Fibroblast of pulmonary artery (primary cell): Measurements from ENCODE around the gene NUDT22.
A peak's percentile ranks its signal among the peaks of the same experiment; 100 is the strongest.

Experiments
- DNase-seq: peaks from one replicate; pipeline ENCODE4 v3.0.0-alpha.2; 2010; ENCODE audit warnings: low read depth
- H3K4me3 ChIP-seq: replicated peaks from 2 replicates; pipeline ENCODE4 v1.5.1; 2011; ENCODE audit warnings: low read depth, mild to moderate bottlenecking, control low read depth, low read length, moderate library complexity
- TF ChIP-seq, protein P1 (sequence below): IDR thresholded peaks from 2 replicates; pipeline ENCODE4 v1.5.1; 2011; ENCODE audit warnings: mild to moderate bottlenecking, control low read depth, low read length, inconsistent platforms; ENCODE audit errors: missing control alignments

The NUDT22 gene

GRCh38 chr11:64258946-64259532 is 33.0 kb downstream of the NUDT22 start:
- H3K4me3 ChIP-seq, result no peak overlapping the region

GRCh38 chr11:64259533-64260067 is 33.5 kb downstream of the NUDT22 start:
- TF ChIP-seq, protein P1, sequence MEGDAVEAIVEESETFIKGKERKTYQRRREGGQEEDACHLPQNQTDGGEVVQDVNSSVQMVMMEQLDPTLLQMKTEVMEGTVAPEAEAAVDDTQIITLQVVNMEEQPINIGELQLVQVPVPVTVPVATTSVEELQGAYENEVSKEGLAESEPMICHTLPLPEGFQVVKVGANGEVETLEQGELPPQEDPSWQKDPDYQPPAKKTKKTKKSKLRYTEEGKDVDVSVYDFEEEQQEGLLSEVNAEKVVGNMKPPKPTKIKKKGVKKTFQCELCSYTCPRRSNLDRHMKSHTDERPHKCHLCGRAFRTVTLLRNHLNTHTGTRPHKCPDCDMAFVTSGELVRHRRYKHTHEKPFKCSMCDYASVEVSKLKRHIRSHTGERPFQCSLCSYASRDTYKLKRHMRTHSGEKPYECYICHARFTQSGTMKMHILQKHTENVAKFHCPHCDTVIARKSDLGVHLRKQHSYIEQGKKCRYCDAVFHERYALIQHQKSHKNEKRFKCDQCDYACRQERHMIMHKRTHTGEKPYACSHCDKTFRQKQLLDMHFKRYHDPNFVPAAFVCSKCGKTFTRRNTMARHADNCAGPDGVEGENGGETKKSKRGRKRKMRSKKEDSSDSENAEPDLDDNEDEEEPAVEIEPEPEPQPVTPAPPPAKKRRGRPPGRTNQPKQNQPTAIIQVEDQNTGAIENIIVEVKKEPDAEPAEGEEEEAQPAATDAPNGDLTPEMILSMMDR, result no peak
- no peak overlapping the region for H3K4me3 ChIP-seq
- no peak for DNase-seq

More at GRCh38 chr11:64258946-64259532, 33.0 kb downstream of the NUDT22 start:
- TF ChIP-seq, protein P1, result no peak
- DNase-seq, result no peak

DNA sequence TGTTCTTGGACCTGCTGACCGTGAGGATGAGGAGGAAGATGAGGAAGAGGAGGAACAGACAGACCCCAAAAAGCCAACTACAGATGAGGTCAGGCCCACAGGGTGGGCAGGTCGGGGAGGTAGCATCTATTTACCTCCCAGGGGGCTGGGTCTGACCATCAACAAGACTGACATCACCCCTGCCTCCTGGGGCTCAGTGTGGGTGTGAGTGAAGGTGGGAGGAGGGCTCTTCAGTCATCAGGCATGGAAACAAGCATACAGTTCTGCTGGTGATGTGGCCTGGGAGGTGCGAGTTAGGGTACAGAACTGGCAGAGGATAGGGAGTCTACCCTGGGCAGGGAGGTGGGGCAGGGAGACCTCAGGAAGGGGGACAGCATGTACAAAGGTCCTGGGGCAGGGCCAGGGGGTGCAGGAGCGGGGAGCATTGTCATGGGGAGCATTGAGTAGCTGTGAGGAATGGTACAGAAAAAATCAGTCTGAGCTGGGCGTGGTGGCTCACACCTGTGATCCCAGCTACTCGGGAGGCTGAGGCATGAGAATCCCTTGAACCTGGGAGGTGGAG is 34.2 kb downstream of the NUDT22 start:
- no peak for DNase-seq
- TF ChIP-seq, protein P1, result no peak
- no peak overlapping the region for H3K4me3 ChIP-seq

DNA sequence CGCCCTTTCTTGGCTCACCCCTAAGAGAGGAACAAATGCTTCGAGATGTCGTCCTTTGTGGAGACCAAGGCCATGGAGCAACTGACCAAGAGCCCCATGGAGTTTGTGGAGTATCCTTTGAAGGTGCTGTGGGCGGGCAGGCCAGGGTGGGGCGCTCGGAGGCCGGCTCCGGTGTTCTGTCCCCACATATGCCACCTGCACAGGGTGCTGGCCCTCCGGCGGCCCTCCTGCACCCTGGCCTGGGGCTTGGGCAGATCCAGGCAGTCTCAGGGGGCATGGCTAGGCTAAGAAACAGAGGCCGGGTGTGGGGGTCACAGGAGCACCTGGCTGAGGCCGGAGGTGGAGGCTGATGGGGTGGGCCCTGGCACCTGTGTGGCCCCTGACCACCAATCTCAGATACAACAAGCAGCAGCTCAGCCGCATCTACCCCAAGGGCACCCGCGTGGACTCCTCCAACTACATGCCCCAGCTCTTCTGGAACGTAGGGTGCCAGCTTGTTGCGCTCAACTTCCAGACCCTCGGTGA is 35.5 kb downstream of the NUDT22 start:
- no peak overlapping the region for H3K4me3 ChIP-seq
- TF ChIP-seq, protein P1, result no peak
- no peak for DNase-seq

DNA sequence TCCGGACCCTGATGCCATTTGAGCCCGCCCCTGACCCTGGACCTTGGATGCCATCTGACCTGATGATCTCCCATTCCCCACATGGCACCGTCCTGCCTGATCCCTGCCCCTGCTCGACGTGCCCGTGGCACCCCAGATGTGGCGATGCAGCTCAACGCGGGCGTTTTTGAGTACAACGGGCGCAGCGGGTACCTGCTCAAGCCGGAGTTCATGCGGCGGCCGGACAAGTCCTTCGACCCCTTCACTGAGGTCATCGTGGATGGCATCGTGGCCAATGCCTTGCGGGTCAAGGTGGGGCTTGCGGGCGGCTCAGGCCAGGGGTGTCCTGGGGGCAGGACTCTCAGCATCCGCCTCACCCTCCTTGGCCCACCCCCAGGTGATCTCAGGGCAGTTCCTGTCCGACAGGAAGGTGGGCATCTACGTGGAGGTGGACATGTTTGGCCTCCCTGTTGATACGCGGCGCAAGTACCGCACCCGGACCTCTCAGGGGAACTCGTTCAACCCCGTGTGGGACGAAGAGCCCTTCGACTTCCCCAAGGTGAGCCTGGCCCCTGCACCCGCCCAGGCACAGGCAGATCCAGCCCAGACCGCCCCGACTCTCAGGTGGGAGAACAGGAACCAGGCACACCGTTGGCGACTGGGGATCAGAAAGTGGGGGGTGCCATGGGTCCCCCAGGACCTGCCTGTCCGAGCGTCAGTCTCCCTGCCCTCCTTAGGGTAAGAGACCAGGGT is 36.4 kb downstream of the NUDT22 start:
- TF ChIP-seq, protein P1, result no peak
- no peak overlapping the region for H3K4me3 ChIP-seq
- no peak for DNase-seq

DNA sequence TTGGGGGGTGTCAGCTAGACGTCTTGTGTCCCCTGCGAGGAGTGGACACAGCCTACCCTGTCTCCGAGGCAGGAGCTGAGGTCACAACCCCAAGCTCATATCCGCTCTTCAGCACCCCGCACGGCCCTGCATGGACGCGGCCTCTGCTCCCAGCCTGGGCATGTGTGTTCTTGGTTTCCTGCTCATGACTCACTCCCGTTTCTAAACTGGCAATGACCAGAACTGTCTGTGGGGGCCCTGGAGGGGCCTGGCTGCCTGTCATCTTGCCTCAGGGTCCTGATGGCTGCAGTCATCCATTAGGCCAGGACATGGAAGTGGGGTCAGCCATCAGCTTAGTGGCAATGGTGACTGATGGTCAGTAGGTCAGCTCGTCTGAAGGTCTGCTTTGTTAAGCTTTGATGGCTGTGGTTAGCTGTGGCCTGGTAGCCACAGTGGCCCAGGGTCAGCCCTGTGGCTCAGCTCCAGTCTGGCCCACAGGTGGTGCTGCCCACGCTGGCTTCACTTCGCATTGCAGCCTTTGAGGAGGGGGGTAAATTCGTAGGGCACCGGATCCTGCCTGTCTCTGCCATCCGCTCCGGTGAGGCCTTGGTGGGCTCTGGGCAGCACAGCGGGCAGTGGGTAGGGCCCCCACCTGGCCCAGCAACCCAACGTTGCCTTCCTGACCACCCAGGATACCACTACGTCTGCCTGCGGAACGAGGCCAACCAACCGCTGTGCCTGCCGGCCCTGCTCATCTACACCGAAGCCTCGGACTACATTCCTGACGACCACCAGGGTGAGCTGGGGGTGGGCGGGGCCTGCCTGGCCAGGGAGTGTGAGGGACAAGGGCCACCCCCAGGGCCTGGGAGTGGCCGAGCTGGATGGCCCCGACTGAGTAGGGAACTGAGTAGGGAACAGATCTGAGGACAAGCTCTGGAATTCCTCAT is 37.2 kb downstream of the NUDT22 start:
- DNase-seq, result peak; percentile 60

More for the DNA sequence above, 37.2 kb downstream of the NUDT22 start:
- TF ChIP-seq, protein P1, result no peak
- no peak overlapping the region for H3K4me3 ChIP-seq
